ENCODE data around the gene IFI27L2. TPM values are rescaled to one million over a fixed set of nuclear protein-coding genes. Genes with fewer than 3 reads are reported as not detected.
A peak's percentile ranks its signal among the peaks of the same experiment; 100 is the strongest.

The IFI27L2 gene
- total RNA-seq, 1 experiment from 2014 or later = 190 TPM

DNA sequence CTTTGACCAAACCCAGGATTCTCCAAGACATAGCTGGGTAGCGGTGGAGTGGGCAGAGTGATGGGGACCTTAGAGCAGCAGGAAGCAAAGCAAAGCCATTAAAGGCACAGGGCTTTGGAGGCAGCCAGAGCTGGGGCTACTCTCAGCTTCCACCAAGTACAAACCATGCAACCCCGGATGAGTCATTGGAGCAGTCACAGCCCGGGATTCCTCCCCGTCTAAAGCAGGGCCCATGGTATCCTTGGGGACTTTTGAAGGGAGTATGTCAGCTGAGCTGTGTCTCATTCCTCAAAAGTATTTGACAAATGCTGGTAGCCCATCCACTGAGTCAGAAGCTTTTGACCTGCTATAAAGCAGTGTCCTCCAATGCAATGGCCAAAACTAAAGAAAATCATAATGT is 28.6 kb downstream of the IFI27L2 start:
- DNase-seq (ENCODE audit: low read depth) = peak; percentile 72

DNA sequence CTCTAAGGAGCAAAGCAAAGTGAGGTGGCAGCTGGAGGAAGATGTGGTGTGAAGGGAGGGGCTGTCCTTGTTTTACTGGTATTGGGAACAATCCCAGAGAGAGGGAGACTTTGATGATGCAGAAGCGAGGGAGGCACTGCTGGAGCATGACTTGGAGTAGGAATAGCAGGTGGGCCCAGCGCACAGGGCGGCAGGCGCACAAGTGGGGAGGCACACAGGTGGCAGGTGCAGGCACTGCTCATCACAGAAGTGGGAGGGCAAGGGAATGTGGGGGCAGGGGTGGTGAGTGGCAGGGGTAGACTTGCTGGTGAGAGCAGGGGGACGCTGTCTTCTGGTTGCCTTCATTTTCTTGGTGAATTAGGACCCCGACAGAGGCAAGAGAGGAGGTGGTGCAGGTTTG is 30.4 kb downstream of the IFI27L2 start:
- no peak for DNase-seq (ENCODE audit: low read depth)

DNA sequence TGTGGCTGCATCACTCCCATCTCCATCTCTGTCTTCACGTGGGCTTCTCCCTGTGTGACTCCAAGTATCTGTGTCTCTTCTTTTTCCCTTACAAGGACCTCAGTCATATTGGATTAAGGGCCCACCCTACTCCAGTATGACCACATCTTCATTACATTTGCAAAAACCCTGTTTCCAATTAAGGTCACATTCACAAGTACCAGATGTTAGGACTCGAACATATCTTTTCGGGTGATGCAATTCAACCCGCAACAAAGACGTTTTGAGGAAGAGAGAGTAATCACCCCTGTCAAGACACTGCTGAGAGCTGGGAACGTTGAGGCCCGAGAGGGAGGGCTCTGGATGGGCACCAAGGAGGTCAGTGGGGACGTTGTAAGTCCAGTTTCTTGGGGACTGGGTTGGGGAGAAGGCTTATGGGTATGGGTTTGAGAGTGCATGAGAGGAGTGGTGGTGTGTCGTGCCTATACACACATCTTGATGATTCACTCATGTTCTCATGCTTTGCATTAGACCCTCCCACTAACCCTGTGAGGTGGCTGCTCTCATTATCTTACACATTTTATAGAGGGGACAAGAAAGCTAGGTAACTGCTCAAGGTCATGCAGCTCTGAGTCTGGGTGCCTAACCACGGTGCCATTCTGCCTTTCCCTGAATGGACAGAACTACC is 30.9 kb downstream of the IFI27L2 start:
- no peak for DNase-seq (ENCODE audit: low read depth)

DNA sequence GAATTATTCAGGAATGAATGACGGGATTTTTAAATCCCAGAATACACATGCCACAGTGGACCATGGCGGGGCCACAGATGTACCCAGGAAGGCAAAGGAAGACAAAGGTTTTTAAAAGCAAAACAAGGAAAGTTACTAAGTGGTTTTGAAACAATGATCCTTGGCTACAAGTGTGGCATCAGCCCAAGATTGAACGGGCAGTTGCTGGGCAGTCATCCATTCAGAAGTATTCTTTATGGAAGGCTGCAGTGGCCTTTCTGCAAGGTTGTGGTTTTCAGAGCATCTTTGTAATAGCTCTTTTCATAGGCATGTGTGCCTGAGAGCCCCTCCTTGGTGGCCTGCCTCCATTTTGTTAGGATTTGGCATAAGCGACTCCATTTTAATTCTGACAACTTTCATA is 32.3 kb downstream of the IFI27L2 start:
- DNase-seq (ENCODE audit: low read depth) = no peak

DNA sequence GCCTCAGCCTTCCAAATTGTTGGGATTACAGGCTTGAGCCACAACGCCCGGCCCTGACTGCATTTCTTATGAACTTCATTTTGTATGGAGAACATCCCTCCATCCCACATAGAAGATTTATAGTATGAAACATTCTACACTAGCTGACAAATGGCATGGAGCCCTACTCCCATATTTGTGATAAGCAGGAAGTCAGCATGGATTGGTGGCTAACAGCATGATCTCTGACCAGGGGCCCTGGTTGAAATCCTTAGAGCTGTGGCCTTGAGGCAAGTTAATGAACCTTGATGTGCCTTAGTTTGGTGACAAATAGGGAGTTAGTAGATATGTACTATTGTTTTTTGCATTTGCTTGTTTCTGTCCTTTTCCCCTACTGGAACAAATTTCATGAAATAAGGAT is 36.0 kb downstream of the IFI27L2 start:
- DNase-seq (ENCODE audit: low read depth) = no peak

DNA sequence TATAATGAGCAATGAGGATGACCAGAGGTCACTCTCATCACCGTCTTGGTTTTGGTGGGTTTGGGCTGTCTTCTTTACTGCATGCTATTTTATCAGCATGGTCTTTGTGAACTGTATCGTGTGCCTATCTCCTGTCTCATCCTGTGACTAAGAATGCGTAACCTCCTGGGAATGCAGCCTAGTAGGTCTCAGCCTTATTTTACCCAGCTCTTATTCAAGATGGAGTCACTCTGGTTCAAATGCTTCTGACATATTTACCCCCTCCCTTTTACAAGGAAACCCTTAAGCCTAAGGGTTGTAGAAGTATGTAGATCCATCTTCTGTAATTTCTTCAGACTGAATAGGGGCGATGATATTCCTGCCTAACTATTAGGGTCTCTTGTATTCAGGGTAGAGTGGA is 39.9 kb downstream of the IFI27L2 start:
- peak; percentile 50 for DNase-seq (ENCODE audit: low read depth)

DNA sequence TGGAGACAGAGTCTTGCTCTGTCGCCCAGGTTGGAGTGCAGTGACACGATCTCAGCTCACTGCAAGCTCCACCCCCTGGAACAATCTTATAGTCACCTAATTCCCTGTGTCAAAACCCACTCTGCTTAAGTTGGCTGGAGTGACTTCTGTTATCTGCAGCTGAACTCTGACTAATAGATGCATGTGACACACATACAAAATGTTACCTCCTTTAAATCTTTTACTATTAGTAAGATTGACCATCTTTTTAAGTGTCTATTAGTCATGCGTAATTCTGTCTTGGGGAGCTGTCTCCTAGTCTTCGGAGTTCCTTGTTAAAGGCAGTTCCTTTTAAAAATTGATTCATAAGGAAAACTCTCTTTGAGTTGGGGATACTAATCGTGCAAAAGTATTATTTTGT is 40.9 kb downstream of the IFI27L2 start:
- peak; percentile 15 for DNase-seq (ENCODE audit: low read depth)

DNA sequence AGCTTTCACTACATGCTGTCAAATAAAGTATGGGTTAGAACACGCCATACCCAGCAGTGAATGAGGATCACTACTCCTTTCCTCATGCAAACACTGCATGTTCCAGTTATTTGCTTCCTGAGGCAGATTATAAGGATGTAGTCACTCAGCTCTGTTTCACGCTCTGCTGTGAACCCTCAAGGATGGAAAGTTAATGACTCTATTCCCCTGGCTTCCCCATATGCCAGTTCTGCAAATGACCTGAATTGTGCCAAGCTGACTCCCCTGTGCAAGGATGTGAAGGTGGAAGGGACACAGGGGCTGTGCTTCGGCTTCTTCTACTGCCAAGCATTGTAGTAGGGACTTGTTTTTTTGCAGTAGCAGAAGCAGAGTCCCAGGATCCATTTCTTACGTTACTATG is 41.5 kb downstream of the IFI27L2 start:
- no peak for DNase-seq (ENCODE audit: low read depth)

DNA sequence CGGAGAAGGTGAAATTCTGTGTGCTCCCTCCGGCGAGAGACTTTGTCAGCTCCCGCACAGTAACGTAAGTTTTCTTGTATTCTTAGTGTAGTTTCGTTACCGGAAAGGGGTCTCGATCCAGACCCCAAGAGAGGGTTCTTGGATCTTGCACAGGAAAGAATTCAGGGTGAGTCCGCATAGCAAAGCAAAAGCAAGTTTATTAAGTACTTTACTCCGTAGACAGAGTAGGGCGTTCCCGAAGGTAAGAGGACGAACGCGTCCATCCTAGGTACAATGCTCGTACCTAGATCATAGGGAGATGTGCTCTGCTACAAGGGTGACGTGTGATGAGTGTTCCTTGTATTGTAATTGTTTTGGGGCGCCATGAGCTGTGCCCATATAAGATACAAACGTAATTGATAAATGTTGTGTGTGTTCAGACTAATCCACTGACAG is 48.0 kb downstream of the IFI27L2 start:
- DNase-seq (ENCODE audit: low read depth) = no peak

DNA sequence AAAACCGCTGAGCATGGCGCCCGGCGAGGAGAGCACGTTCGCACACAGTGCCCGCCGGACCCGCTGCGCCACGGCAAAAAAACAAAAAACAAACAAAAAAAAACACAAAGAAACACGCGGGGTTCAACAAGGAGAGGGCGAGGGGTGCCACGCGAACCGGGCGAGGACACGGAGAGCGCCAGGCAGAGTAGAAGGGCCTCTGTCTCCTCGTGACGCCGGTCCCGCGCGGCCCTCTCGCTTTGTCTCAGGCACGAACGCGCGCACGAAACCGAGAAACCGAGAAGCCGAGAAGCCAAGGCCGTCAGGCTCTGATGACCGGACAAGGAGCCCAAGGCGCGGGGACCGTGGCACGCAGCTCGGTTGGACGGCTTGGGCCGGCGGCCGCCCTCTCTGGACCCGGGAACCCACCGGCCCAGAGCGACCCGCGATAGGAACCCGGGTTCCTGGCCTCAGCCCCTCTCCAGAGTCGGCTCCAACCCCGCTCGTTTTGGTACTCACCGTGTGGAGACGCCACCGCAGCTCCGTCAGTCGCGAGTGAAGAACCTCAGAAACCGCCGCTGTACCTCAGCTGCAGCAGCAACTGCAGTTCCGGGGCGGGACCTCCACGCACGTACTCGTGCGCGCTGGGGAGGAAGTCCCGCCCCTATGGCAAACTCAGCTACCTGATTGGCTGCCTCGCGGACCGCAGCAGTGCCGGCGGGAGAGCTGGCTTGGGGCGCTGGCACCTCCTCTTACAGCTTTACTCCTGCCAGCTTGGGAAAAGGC is 48.6 kb downstream of the IFI27L2 start, which contains the start of the genes DDX24 and IFI27L1:
DDX24 (minus strand) TSS at position 582 of the 765 bp plus-strand sequence. CDS start 1,460 bp downstream, outside the sequence.
IFI27L1 (plus strand) TSS at position 690 of the 765 bp plus-strand sequence. CDS start 15,628 bp downstream, outside the sequence.
- peak; percentile 91 for DNase-seq (ENCODE audit: low read depth)

DNA sequence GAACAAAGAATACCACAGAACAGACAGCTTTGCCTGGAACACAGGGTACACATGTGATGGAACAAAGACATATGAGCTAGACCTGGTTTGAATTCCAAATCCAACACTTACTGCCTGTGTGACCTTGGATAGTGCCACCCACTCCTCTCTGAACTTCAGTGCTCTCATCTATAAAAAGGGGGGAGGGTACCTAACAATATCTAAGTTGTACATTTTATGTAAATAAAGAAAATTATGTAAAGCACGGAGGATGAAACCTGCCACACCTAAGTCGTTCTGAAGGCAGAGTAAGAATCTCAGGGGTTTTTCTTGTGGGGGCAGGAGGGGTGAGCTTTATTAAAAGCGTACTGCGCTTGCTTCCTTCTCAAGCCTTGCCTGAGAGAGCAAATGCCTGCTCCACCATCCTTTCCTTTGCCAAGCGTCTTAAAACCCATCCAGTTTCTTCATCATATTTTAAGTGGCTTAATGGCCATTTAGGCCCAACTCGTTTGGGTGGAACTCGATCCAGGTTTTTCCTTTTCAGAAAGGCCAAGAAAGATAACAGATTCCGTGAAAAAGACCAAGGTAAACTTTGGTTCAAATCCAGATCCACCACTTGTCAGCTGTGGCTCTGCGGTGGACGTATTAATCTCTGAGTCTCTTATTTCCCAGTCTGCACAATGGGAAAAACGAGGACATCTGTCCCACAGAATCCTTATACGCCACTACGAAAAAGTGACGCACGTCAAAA is 49.3 kb downstream of the IFI27L2 start:
- peak; percentile 63 for DNase-seq (ENCODE audit: low read depth)

DNA sequence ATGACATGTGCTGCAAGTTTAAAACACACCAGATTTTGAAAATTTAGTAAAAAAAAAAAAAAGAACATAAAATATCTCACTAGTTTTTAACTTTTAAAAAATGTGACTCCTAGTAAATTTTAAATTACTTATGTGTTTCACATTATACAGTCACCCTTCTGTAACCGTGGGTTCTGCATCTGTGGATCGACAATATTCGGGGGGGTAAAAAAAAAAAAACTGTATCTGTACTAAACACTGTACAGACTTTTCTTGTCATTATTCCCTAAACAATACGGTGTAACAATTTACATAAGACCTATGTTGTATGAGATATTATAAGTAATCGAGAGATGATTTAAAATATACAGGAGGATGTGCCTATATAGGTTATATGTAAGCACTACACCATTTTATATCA is 51.6 kb downstream of the IFI27L2 start:
- DNase-seq (ENCODE audit: low read depth) = no peak

Other genes with a start within 250 kb of the IFI27L2 start
- not detected in 2 replicates for gene FAM181A, start 202.3 kb downstream of the IFI27L2 start, total RNA-seq (2014; rRNA removed; shearing (Covaris generic))
- 0.36 and 0.78 TPM in 2 replicates for gene ASB2, start 153.0 kb downstream of the IFI27L2 start, total RNA-seq (2014; rRNA removed; shearing (Covaris generic))
- not detected in 2 replicates for gene CCDC197, start 132.3 kb downstream of the IFI27L2 start, total RNA-seq (2014; rRNA removed; shearing (Covaris generic))
- gene OTUB2, start 103.3 kb downstream of the IFI27L2 start, total RNA-seq (2014; rRNA removed; shearing (Covaris generic)) = 1.5 and 1.6 TPM in 2 replicates
- gene DDX24, start 48.4 kb downstream of the IFI27L2 start, total RNA-seq (2014; rRNA removed; shearing (Covaris generic)) = 115 and 151 TPM in 2 replicates
- gene IFI27L1, start 48.3 kb downstream of the IFI27L2 start, total RNA-seq (2014; rRNA removed; shearing (Covaris generic)) = 8.9 and 20.8 TPM in 2 replicates
- 11.3 and 28.8 TPM in 2 replicates for gene IFI27, start 18.9 kb downstream of the IFI27L2 start, total RNA-seq (2014; rRNA removed; shearing (Covaris generic))
- gene PPP4R4, start 44.7 kb upstream of the IFI27L2 start, total RNA-seq (2014; rRNA removed; shearing (Covaris generic)) = 0.36 and 0.39 TPM in 2 replicates
- not detected in 2 replicates for gene SERPINA10, start 163.7 kb upstream of the IFI27L2 start, total RNA-seq (2014; rRNA removed; shearing (Covaris generic))
- gene SERPINA6, start 193.7 kb upstream of the IFI27L2 start, total RNA-seq (2014; rRNA removed; shearing (Covaris generic)) = 1.4 and 2.1 TPM in 2 replicates
- gene SERPINA2, start 237.1 kb upstream of the IFI27L2 start, total RNA-seq (2014; rRNA removed; shearing (Covaris generic)) = not detected in 2 replicates